ENCODE data around the gene USP30. TPM values are rescaled to one million over a fixed set of nuclear protein-coding genes. Genes with fewer than 3 reads are reported as not detected.

The USP30 gene
- total and polyA plus RNA-seq, 9 of the 15 experiments (the other 6 are each of a cell fraction or from before 2014, with no cell fraction given): 1.4 to 15.2 (median 7.0) TPM

DNA sequence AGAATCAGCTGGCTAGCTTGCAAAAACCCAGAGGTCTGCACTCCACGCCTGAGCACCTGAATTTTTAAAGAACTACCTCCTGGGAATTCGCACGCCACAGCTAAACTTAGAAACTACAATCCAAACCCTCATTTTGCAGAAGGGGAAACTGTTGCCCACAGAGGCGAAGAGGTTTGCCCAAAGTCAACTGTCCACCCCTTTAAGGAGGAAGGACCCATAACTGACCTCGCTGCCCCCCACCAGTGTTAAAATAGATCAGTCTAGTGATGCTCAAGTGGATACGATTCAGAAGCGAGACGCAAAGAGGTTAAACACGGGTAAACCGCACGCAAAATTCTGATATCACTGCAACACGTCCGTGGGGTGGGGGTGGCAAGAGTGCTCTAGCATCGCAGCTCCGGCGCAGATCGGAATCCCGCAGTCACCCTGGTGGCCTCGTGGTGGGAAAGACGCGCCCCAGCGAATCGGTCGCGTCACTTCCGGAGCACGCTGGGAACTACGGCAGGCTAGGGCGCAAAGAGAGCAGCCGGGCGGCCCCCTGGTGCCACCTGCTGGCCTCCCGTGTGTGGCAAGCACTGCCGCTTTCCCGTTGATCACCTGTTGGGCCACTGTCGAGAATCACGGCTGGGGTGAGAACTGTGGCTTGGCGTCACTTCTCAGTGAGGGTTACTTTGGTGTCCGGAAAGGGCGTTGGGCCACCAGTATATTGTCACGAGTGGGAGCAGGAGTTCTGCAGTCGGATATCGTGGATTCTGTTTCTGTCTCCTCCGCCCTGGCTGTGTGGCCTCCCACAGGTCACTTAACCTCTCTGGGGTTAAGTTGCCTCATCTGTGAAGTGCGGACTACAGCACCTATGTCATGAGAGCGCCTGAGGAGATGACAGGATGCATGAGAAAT is 40.9 kb downstream of the USP30 start, which contains the start of gene ALKBH2 (continued):
- TF ChIP-seq ZNF280B (CRISPR knock-in tag; IDR thresholded peaks at IDR 0.05) (no peak), RAD51 (IDR thresholded peaks at IDR 0.05; ENCODE audit: borderline replicate concordance, low read depth) (peak; percentile 31; the same call in 1 of the 2 replicates), ZKSCAN1 (IDR thresholded peaks at IDR 0.05; ENCODE audit: low read depth, low read length) (peak; percentile 67; the same call in 1 of the 2 replicates), PYGO2 (tag; IDR thresholded peaks at IDR 0.05) (no peak), ZNF77 (CRISPR knock-in tag; IDR thresholded peaks at IDR 0.05) (no peak), FOXK1 (CRISPR knock-in tag; IDR thresholded peaks at IDR 0.05; ENCODE audit: borderline replicate concordance) (no peak), SAFB (IDR thresholded peaks at IDR 0.05; ENCODE audit: borderline replicate concordance, low read depth, low read length) (no peak; the same call in 1 of the 2 replicates), CCAR2 (IDR thresholded peaks at IDR 0.05; ENCODE audit: low read depth, low read length) (no peak), ESRRB (CRISPR knock-in tag; IDR thresholded peaks at IDR 0.05; ENCODE audit: borderline replicate concordance) (no peak), DIDO1 (tag; IDR thresholded peaks at IDR 0.05; ENCODE audit: low read depth) (no peak), ZNF780A (CRISPR knock-in tag; IDR thresholded peaks at IDR 0.05) (no peak), ZNF282 (CRISPR knock-in tag; IDR thresholded peaks at IDR 0.05) (no peak), ZNF830 (CRISPR knock-in tag; IDR thresholded peaks at IDR 0.05) (0 out of 2 replicates have a peak, but pooled peaks have one; percentile 47), CEBPG (CRISPR knock-in tag; IDR thresholded peaks at IDR 0.05) (no peak; the same call in 1 of the 2 replicates), CEBPG (tag; conservative IDR thresholded peaks at IDR 0.05 in 1 of 2, IDR thresholded peaks at IDR 0.05 in 1 of 2) (0 out of 4 replicates have a peak, but pooled peaks of 1 of the 2 experiments have one; percentile 20), CHCHD3 (CRISPR knock-in tag; IDR thresholded peaks at IDR 0.05) (no peak), ZBTB12 (CRISPR knock-in tag; IDR thresholded peaks at IDR 0.05) (peak; percentile 86), ZNF518B (CRISPR knock-in tag; IDR thresholded peaks at IDR 0.05) (no peak), TRIM24 (IDR thresholded peaks at IDR 0.05) (peak in 1 of 2 experiments; percentile 68; a peak in 2 of 4 replicates), MTA2 (IDR thresholded peaks at IDR 0.05; ENCODE audit: low read depth) (0 out of 2 replicates have a peak, but pooled peaks have one; percentile 11), DDX20 (tag; IDR thresholded peaks at IDR 0.05; ENCODE audit: low read depth) (no peak)

Measured in K562 (cell line).